ENCODE results near the gene OR10G7. TPM values are rescaled to one million over a fixed set of nuclear protein-coding genes. Genes with fewer than 3 reads are reported as not detected.

Gene OR10G7
- total RNA-seq, 1 experiment from 2014 or later, result not detected

GRCh38 chr11:123995119-123995518, 46.0 kb downstream of the OR10G7 start, which contains the start of gene OR10G6:
Gene OR10G6, minus strand, starts transcription at chr11:123995161. Its CDS starts 0 bp downstream, at chr11:123995161.
- BruUV-seq (replicated peaks), result no TSS peak
- POLR2A ChIA-PET (ENCODE audit: unreplicated experiment), result no interaction called here
- Histone ChIP-seq H3K4me1 (ENCODE audit: insufficient read depth, low read length) (no peaks in the 10 kb centered on the region), H3K27me3 (ENCODE audit: low read length) (peaks cover 99% of the 10 kb centered on the region), H3K79me2 (ENCODE audit: low read length) (no peaks in the 10 kb centered on the region), H3K36me3 (ENCODE audit: low read depth, low read length) (no peaks in the 10 kb centered on the region), H3K4me3 (ENCODE audit: low read length) (no peak within 1 kb of the TSS), H3F3A (ENCODE audit: low read length, unreplicated experiment) (no peaks in the 10 kb centered on the region), H4K20me1 (ENCODE audit: low read length) (no peaks in the 10 kb centered on the region), H3K9ac (ENCODE audit: low read length) (no peak within 1 kb of the TSS), H3K9me2 (replicated peaks; ENCODE audit: low read length) (no peaks in the 10 kb centered on the region), H2AFZ (ENCODE audit: low read length) (no peak within 1 kb of the TSS), H3K27ac (ENCODE audit: low read length) (no peak within 1 kb of the TSS), H3K9me3 (ENCODE audit: low read length) (no peaks in the 10 kb centered on the region), H3K4me2 (ENCODE audit: low read length) (no peak within 1 kb of the TSS)
- TF ChIP-seq EZH2phosphoT487 (IDR thresholded peaks at IDR 0.05; ENCODE audit: borderline replicate concordance, low read length) (no peak), EZH2 (IDR thresholded peaks at IDR 0.05; ENCODE audit: low read length, unreplicated experiment) (no peak), CTCF (conservative IDR thresholded peaks at IDR 0.05; ENCODE audit: low read depth, low read length) (no peak)
- CTCF ChIA-PET, result no interaction called here
- ATAC-seq (no peak), DNase-seq (no peak)
- intact Hi-C loops (cut with micrococcal nuclease), result no loop called here

Other genes starting within 250 kb of the OR10G7 start
- not detected in 2 replicates for gene OR6M1, start 235.0 kb downstream of the OR10G7 start, total RNA-seq (2014; rRNA removed)
- not detected in 2 replicates for gene TMEM225, start 155.7 kb downstream of the OR10G7 start, total RNA-seq (2014; rRNA removed)
- gene OR8D4, start 139.2 kb downstream of the OR10G7 start, total RNA-seq (2014; rRNA removed), result not detected in 2 replicates
- gene OR4D5, start 101.7 kb downstream of the OR10G7 start, total RNA-seq (2014; rRNA removed), result not detected in 2 replicates
- not detected in 2 replicates for gene OR6T1, start 97.5 kb downstream of the OR10G7 start, total RNA-seq (2014; rRNA removed)
- not detected in 2 replicates for gene OR10S1, start 63.5 kb downstream of the OR10G7 start, total RNA-seq (2014; rRNA removed)
- gene OR10G6, start 46.2 kb downstream of the OR10G7 start, total RNA-seq (2014; rRNA removed), result not detected in 2 replicates
- not detected in 2 replicates for gene OR10G4, start 28.3 kb downstream of the OR10G7 start, total RNA-seq (2014; rRNA removed)
- not detected in 2 replicates for gene OR10G9, start 18.3 kb downstream of the OR10G7 start, total RNA-seq (2014; rRNA removed)
- not detected in 2 replicates for gene OR10G8, start 14.5 kb downstream of the OR10G7 start, total RNA-seq (2014; rRNA removed)
- 0.17 TPM in 1 of 2 replicates, not detected in the other for gene VWA5A, start 74.1 kb upstream of the OR10G7 start, total RNA-seq (2014; rRNA removed)
- gene OR10D3, start 142.0 kb upstream of the OR10G7 start, total RNA-seq (2014; rRNA removed), result 0.15 and 0.29 TPM in 2 replicates
- gene OR8G1, start 199.8 kb upstream of the OR10G7 start, total RNA-seq (2014; rRNA removed), result not detected in 2 replicates
- 0.26 and 0.46 TPM in 2 replicates for gene OR8G5, start 215.1 kb upstream of the OR10G7 start, total RNA-seq (2014; rRNA removed)